GM06990 (cell line): ENCODE data around the gene CELF2.

Source experiments
- DNase-seq: peaks from one replicate; pipeline ENCODE4 v3.0.0-alpha.2; 2011; ENCODE audit not compliant: insufficient read length; ENCODE audit errors: extremely low read depth
- H3K27me3 ChIP-seq: replicated peaks from 2 replicates; pipeline ENCODE4 v1.6.0; 2011; ENCODE audit warnings: low read length; ENCODE audit not compliant: control insufficient read depth, insufficient read depth
- H3K36me3 ChIP-seq: 2 replicates; pipeline ENCODE4 v1.5.1; 2011; ENCODE audit warnings: low read length; ENCODE audit not compliant: control insufficient read depth, insufficient read depth
- H3K4me3 ChIP-seq: replicated peaks from 2 replicates; pipeline ENCODE4 v1.5.1; 2011; ENCODE audit warnings: low read depth, mild to moderate bottlenecking, control low read depth, low read length
- CTCF ChIP-seq: IDR thresholded peaks from 2 replicates; pipeline ENCODE4 v1.5.1; 2011; ENCODE audit warnings: low read length, control low read depth, mild to moderate bottlenecking, inconsistent platforms; ENCODE audit not compliant: insufficient read depth, poor library complexity, severe bottlenecking

CELF2 gene

GRCh38 chr10:11147722-11148121, 130.1 kb downstream of the CELF2 start:
- no peak overlapping the region for H3K4me3 ChIP-seq
- no peak for DNase-seq
- no peaks in the 10 kb centered on the region for H3K36me3 ChIP-seq
- TF ChIP-seq CTCF, result no peak
- no peaks in the 10 kb centered on the region for H3K27me3 ChIP-seq

- no peak for DNase-seq
- TF ChIP-seq CTCF, result no peak
- Histone ChIP-seq H3K36me3 (no peaks in the 10 kb centered on the region), H3K4me3 (no peak overlapping the region), H3K27me3 (no peaks in the 10 kb centered on the region)
These were observed 130.7 kb downstream of the CELF2 start for GRCh38 chr10:11148142-11149028.

GRCh38 chr10:11149807-11150141, 132.1 kb downstream of the CELF2 start:
- TF ChIP-seq CTCF, result no peak
- no peaks in the 10 kb centered on the region for H3K36me3 ChIP-seq
- no peaks in the 10 kb centered on the region for H3K27me3 ChIP-seq
- DNase-seq, result no peak
- H3K4me3 ChIP-seq, result no peak overlapping the region

GRCh38 chr10:11150231-11150731, 132.6 kb downstream of the CELF2 start:
- H3K4me3 ChIP-seq, result no peak overlapping the region
- no peak for DNase-seq

GRCh38 chr10:11150879-11151415, 133.3 kb downstream of the CELF2 start:
- DNase-seq, result no peak
- Histone ChIP-seq H3K27me3 (no peaks in the 10 kb centered on the region), H3K36me3 (no peaks in the 10 kb centered on the region), H3K4me3 (no peak overlapping the region)
- no peak for TF ChIP-seq CTCF

More at GRCh38 chr10:11150231-11150731, 132.6 kb downstream of the CELF2 start:
- no peaks in the 10 kb centered on the region for H3K36me3 ChIP-seq
- H3K27me3 ChIP-seq, result no peaks in the 10 kb centered on the region
- TF ChIP-seq CTCF, result no peak
